Measurements from ENCODE around the gene OXNAD1.

The OXNAD1 gene

DNA sequence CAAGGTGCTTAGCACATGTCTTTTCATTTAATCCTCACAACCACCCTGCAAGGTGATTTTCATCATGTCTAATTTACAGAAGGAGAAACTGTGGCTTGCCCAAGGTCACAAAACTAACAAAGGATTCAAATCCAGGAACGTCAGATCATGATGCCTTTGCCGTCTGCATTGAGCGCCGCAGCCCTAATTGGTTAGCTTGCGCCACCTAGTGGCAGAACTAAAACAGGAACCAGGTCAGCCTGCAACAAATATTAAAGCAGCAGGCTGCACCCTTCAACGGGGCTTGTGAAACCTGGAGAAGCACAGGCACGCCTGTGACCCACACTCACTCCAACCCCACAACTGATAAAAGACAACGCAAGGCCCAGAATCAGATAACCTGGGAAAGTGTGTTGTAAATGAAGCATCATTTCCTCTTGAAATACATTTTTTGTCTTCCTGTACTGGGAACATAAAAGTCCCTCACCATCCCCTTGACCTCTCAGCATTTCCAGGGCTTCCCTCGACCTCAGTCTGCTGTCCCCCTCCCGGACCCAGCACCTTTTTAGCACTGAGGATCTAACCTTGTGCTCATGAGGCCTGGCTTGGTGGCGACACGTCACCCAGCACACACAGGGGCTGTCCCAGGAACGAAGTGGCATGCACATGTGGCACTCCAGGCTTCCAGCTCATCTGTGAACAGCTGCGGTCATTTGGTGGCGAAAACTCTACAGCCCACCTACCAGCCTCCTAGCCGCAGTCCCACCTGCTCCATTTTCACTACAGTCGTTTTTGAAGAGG is 17.5 kb upstream of the OXNAD1 start:
- DNase-seq (ENCODE audit: low spot score), result peak; percentile 65

DNA sequence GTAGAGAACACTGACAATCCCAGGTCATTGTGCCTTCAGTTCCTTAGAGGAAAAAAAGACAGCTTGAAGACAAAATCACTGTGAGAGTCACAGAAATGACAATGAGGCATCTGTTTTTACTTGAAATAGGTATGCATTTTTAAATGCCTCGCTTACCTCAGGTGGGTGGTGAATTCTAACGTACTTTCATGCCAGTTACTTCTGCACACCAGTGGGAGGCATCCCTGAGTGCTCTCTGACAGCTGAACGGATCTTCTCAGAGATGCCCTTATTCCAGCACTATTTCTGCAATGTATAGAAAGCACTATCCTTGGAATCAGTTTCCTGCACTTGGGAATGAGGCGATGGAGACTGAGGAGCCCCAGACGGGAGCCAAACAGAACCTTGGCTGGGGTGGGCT is 16.5 kb upstream of the OXNAD1 start:
- DNase-seq (ENCODE audit: low spot score), result no peak

DNA sequence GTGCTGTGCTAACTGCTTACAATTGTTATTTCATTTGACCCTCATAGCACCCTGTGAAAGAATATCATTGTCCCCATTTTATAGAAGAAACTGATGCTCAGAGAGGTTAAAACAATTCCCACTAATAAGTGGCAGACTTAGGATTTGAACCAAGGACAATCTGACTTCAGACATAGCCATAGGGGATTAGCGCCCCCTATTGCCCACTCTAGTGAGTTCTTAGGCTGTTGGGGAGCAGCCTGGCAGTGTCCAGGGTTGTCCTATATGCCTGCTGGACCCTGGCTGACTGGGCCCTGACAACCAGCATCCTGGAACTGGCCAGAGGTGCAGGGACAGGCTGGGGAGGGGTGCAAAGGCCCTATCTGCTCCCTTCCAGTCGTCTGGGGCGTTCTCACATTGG is 15.7 kb upstream of the OXNAD1 start:
- no peak for DNase-seq (ENCODE audit: low spot score)

DNA sequence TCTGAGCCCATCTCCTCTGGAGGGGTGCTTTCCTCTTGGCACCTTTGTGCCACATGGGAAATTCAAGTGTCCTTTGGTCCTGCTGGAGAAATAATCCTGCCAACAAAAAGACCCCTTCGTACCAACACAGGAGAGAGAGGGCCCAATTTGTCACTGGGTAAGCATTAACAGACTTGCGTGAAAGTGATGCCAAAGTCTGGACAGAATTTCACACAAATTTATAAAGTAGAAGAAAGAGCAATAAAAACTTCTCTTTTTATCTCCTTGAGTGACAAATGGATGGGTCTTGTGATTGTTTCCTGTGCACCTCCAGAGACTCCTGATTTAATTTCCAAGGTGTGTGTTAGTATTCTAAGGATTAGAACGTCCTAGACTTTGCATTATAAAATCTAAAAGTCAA is 15.1 kb upstream of the OXNAD1 start:
- DNase-seq (ENCODE audit: low spot score), result no peak

DNA sequence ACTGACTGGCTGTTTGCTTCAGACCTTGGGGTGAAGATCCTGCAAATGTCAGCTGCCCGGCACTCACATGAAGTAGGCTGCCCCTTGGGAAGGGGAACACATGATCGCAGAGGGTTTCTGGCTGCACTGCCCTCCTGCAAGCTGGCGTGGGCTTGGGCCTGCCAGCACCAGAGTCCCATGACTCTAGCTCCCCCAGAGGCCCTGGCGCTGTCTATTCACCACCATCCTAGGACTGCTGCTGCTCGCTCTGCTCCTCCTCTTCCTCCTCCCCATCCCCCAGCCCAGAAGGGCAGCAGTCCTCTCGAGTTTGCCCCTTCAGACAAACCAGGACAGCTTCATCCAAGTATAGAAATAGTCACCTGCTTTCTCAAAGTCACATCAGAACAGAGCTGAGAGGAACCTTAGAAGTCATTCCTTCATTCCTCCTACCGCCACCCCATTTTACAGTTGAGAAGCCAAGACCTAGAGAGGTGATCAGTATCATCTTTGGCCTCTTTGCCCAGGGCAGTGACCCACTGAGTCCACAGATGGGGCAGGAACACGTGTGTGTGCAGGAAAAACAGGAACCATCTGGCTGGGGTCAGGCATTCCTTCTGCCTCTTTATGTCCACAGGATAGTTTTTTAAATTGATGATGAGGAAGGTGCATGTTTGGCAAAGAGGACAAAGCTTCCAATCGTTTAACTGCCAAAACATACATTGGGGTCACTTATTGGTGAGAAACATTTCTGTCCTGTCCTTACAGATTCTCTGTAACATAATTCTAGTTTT is 13.5 kb upstream of the OXNAD1 start:
- no peak for DNase-seq (ENCODE audit: low spot score)

DNA sequence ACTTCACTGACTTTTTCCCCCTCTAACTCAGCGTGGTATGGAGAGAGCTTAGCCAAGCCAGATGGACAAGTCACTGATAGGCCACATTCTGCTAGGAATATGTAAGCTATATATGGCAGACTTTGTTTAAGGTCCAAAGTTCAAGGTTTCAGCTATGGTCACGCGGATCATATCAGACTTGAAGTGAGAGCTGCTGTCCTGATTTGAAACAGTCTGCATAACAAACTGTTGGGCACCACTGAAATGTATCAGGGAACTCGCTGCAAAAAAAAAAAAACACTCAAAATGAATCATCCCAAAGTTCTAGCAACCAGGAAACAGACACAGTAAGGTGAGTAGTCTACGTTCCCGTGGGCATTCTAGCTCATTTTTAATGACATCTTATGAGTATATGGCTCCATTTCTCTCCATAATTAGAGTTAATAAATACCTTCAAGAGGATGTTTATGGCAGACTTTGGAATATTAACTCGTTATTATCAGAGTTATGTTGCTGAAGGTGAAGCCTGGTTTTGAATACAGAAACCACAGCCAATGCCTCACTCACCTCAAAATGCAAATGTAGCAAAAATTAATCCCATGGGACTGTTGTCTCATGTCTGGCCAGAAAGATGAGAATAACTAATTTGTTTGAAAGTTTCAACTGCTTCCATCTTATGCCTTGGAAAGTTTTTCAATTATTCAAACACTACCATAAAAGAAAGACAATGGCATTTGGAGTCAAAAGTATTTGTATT is 12.6 kb upstream of the OXNAD1 start:
- peak; percentile 20 for DNase-seq (ENCODE audit: low spot score)

DNA sequence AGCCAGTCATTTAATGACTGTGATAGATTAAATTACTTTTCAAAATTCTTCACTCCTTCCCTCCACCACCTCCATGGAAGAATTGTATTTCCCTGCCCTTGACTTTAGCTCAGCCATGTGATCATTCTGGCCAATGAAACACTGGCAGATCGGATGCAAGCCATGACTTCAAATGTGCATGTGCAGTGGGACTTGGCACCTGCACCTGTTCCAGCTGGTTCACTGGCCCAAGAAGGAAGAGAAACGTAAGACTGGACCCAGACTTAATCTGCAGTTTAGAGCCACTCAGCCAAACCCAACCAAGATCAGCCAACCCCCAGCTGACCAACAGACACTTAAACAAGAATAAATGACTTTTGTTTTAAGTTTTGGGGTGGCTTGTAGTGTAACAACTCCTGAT is 12.0 kb upstream of the OXNAD1 start:
- DNase-seq (ENCODE audit: low spot score), result no peak

DNA sequence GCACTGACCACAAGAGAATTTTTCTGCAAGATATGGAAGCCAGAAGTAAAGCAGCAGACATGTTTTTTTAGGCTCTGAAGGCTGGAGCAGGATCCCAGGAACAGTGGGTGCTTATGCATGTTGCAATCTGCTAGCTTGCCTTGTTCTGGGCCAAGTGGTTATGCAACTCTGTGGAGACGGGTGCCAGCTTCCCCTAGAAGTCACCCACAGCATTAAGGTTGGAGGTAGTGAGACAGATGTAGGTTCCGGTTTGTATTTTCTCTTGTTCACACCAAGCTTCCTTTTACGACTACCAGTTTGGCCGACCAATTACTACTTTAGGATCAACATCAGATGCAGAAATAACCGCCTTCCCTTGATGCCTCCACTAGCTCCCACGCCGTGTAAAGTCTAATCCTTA is 11.4 kb upstream of the OXNAD1 start:
- no peak for DNase-seq (ENCODE audit: low spot score)

DNA sequence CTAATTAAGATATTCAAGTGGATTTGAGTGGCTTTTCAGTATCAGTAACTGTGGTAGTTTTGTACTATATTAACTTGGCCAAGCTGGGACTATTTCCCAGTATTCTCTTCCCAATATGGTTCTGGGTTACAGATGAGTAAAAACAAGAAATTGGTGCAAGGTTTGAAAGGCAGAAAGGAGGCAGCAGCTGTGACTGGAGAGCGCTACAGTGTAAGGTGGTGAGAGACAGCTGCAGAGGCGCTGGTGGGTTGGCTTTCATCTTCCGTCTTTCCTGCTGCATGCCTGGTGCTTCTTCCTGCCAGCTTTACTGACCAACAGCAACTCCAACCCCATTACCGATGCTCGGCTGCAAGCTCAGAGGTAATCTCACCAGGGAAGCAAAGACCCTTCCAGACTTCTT is 10.1 kb upstream of the OXNAD1 start:
- DNase-seq (ENCODE audit: low spot score), result no peak

DNA sequence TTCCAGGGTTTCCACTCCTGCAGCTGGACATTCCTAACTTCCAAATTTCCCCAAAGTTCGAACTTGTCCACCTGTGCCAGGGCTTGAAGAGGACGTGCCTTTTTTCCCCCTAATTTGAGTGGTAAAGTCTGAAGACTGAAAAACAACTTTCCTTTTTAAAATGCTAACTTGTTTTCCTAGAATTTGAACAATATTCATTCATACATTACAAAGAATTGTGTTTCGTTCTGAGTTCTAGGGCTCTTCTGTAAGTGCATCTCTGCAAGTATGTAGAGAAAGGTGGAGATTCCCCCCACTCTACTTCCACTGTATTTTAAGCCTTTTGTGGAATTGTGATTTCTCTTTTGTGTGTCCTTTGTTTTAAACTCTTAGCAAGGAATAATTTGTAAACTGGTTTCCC is 9.7 kb upstream of the OXNAD1 start:
- no peak for DNase-seq (ENCODE audit: low spot score)

DNA sequence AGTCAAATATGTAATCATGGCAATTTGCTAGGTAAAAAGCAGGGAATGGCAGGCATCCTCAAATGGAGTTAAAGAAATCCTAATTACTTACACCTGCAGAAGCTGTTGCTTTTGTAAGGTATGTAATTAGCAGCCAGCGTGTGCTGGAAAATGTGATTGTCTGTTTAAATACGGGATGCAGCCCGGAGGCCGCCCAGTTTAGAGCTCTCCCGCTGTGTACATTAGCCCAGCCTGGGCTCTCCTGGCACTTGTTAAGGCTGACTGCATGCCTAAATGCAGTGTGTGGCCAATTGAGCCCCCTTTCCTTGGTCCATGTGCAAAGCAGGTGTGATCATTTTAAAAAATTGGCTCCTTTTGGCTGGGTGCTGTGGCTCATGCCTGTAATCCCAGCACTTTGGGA is 9.3 kb upstream of the OXNAD1 start:
- no peak for DNase-seq (ENCODE audit: low spot score)

DNA sequence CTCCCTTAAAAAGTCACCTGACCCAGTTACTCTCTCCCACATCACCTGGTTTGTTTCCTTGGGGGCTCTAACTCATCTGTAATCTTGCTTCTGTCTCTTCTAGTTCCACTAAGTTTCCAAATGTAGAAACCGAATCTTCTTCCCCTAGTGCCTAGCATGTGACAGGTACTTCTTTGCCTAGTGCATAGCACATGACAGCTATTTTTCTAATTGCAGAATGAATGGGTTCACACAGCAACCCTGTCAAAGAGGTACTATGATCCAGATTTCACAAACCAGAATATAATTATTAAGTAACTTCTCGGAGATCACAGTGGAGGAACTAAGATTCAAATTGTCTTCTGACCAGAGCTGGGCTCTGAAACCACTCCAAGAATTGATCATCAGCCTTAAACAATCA is 7.7 kb upstream of the OXNAD1 start:
- no peak for DNase-seq (ENCODE audit: low spot score)

DNA sequence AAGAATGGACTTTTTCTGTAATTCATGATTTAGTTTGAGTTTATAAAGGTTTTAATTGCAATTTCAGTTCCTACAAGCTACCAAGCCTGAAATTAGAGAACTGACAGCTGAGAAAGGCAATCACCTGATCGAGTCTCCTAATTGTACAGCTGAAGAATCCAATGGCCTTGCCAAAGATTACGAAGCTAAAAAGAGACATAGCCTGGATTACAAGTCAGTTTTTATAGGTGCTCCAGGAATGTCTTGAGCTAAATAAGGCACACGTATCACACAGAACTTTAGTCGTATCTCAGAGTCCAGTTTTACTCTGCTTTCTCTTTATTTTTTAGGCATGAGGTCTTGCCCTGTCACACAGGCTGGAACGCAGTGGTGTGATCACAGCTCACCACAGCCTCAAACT is 6.8 kb upstream of the OXNAD1 start:
- no peak for DNase-seq (ENCODE audit: low spot score)

DNA sequence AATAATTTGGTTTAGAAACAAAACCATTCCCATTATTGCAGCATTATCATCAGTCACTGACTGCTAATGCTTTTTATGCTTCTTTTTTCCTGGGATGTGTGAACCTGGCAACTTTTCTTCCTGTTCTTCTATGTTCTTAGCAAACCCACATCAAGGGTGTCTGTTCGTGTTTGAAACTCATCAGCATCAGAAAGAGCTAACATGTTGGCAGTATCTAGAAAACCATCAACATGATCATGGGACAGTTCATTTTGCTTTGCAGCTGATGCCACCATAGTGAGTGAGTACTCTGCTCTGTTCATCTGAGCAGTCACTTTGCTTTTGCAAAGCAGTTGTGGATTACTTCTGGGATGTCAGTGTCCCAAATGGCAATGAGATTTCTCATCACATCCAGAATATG is 6.1 kb upstream of the OXNAD1 start:
- DNase-seq (ENCODE audit: low spot score), result no peak

DNA sequence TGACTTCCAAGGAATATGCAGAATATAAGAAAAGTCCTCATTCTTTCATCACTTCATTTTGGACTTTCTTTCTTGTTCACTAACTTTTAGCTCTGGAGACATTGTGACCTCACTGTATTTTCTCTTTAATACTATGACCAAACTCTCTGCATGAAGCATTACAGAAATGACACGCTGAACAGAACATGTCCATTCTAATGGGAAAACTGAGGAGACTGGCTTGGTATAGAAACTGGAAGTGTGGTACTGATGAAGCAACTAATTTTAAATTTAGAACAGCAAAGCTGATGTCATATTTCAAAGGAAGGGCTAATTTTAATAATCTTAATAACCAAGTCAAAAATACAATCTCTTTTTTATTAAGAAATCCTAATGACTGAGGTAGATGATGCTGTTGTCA is 5.0 kb upstream of the OXNAD1 start:
- DNase-seq (ENCODE audit: low spot score), result no peak

DNA sequence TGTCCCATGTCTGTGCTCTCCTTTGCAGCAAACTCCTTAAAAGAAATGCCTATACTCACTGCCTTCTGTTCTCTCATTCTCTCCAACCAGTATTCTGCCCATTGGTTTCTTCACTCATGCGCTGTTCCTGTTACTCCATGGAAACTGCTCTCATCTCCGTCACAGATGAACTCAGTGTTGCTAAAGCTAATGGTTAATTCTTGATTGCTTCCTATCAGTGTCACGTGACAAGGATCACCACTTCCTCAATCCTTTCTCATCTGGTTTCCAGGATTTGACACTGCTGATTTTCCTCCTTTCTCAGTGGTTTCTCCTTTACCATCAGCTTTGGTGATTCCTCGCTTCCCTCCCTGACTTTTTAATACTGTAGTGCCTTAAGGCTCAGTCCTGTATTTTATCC is 2.8 kb upstream of the OXNAD1 start:
- no peak for DNase-seq (ENCODE audit: low spot score)

DNA sequence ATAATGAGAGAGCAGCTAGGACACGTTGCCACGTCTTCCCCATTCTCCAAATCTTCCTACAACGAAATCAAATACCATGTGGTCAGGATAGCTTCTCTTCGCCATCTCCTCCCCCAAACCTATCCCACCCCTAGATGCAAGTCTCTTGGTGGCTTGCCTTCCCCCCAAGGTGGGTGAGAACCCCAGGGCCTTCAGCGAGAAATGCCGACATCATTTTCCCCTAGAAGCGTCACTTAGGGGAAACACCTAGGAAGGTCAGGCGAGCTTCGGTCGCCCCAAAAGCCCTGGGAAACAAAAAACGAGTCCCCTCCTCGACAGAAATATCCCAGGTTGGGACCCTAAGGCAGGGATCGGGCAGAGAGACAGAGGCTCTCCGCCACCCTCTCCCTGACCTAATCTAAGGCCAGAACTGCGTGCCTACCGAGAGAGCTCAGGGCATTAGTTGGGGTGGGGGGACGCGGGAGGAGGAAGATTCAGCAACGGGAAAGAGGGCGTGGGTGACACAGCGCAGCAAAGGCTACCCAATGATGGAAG is 771 bp upstream of the OXNAD1 start:
- DNase-seq (ENCODE audit: low spot score), result no peak

DNA sequence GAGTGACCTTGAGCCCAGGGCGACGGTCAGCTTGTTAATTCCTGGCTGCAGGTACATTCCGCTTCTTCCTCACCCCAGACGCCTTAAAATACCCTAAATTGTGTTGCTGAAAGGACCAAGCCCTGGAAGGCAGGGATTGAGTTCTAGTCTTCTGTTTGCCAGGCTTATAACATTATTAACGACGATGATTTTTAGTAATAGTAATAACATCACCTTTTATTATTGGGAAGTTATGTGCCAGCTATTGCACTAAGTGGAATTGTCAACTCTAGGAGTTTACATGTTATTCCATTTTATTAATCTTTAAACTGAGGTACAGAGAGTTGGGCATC is 409 bp downstream of the OXNAD1 start:
- no peak for DNase-seq (ENCODE audit: low spot score)

DNA sequence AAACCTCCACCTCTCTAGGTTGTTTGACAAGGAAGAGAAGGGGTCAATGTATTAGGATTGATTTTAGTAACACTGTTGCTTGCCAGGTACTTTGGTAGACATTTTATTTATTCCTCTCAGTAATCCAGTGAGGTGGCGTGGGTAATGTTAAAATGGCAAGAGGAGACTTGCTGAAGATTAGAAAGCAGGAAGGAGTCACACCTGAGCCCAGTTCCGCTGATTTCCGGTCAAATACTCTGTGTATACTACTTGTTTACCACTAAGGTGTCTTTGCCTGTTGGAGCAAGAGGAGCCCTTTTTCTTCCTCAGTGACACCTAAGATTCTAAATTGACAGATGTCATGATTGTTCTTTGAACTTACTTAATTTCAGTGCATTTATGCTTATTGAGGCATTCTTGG is 1.7 kb downstream of the OXNAD1 start:
- DNase-seq (ENCODE audit: low spot score), result no peak

DNA sequence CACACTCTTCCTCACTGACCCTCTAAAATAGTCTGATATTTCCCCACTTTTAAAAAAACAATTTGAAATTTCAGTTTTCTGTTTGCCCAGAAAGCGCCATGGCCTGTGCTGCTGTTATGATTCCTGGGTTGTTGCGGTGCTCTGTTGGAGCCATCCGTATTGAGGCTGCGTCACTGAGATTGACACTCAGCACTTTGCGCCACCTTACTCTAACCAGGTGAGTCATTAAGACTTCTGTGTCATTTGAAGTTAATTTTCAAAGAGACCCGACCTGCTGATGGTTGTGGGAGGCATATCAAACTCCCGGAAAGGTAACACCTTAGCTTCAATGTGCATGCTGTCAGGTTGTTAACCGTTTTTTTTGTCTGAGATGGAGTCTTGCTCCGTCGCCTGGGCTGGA is 5.8 kb downstream of the OXNAD1 start:
- DNase-seq (ENCODE audit: low spot score), result no peak

DNA sequence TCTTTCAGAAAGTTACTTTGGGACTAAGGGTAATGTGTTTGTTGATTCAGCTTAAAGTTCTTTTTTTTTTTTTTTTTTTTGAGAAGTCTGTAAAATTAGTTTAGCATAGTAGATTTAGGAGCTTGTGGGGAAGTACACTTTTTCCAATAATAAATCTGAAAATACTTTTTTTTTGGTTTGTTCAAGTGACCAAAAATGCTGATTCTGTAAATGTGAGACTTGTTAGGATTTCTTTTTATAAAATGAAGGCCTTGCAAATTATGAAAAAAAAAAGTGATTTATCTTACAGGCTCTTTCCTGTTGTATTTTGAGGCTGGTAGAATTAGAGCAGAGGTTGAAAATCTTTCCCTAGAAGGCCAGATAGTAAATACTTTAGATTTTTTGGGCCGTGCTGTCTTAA is 7.6 kb downstream of the OXNAD1 start:
- DNase-seq (ENCODE audit: low spot score), result no peak

DNA sequence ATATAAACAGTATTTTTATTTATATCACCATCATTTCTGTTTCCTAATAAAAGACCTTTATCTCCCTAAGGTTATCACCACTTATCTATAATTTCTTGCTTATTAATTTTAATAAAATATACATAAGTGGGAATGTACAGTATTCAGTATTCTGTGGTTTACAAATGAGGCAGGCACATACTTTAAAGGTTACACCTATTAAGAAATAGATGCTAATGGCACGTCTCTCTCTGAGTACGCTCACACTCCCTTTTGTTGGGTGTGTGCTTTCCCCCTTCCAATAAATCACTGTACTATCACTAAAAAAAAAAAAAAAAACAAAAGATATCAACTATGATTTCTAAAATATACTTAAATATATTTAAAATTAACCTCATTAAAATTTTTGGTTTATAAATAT is 8.9 kb downstream of the OXNAD1 start:
- no peak for DNase-seq (ENCODE audit: low spot score)

DNA sequence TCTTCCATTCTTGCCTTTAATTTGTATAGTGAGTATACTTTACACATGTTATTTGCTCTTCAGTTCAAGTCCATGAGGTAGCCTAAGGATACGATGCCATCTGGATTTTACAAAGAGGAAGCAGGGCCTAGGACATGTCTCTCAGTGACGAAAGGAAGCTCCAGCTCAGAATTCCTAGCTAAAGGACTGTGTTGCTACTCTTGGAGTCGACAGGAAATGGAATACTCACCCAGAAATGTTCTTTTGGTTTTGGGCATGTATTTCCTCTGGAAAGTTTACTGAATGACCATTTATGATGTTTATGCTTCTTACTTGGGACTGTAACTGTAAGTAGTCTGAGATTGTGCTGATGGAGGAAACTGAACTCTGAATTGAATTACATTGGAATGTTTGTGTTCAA is 12.5 kb downstream of the OXNAD1 start:
- DNase-seq (ENCODE audit: low spot score), result no peak
